ENCODE measurements around the gene MMP3. TPM values are rescaled to one million over a fixed set of nuclear protein-coding genes. Genes with fewer than 3 reads are reported as not detected.
A peak's percentile ranks its signal among the peaks of the same experiment; 100 is the strongest.

Gene MMP3
- not detected for polyA plus RNA-seq (2013)

DNA sequence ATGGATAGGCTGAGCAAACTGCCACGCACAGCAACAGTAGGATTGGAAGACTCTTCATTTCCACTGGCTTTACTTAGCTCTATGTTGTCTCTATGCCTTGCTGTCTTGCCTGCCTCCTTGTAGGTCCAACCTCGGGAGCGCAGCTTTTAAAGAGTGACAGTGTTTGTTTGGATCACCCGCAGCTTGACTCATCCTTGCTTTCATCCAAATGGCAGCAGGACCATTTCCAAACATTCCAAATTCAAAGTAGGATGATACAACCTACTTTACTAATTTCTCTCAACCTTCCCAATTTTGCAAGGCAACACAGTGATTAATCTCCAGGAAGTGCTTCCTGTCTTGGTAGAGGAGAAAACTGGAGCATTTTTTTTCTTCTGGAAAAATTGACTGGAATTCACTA is at the start of gene MMP3:
Gene MMP3 (minus strand): TSS at position 121 of the 400 bp plus-strand sequence. CDS start 63 bp downstream, at position 58.
- Histone ChIP-seq H3K9me3 (ENCODE audit: control extremely low read depth in 1 of 5, control insufficient read depth in 4 of 5, insufficient read depth in 2 of 5, low read depth in 1 of 5, low read length in 4 of 5) (no peaks in the 10 kb centered on the region), H3K4me1 (ENCODE audit: control extremely low read depth in 1 of 4, control insufficient read depth in 4 of 4, insufficient read depth in 4 of 4, low read length in 3 of 4) (no peaks in the 10 kb centered on the region), H3K27ac (ENCODE audit: insufficient read depth in 1 of 2, low read depth in 1 of 2, low read length in 2 of 2, poor library complexity in 1 of 2, severe bottlenecking in 2 of 2) (no peak within 1 kb of the TSS), H3K36me3 (ENCODE audit: control insufficient read depth in 4 of 4, insufficient read depth in 4 of 4, low read length in 3 of 4) (no peaks in the 10 kb centered on the region), H3K27me3 (replicated peaks in 2 of 5; ENCODE audit: control insufficient read depth in 4 of 5, insufficient read depth in 5 of 5, low read length in 4 of 5) (peaks cover 0 to 24% (median 3%) of the 10 kb centered on the region in 5 experiments), H3K4me3 (ENCODE audit: control insufficient read depth in 1 of 7, extremely low read depth in 1 of 7, insufficient read depth in 4 of 7, low read depth in 2 of 7, low read length in 6 of 7) (no peak within 1 kb of the TSS)
- CTCF ChIA-PET, result no interaction called here
- POLR2A ChIA-PET, result no interaction called here
- DNase-seq, result no peak
- WGBS (ENCODE audit: insufficient coverage), result 97% methylated on average over 3 of the region's 4 CpGs

DNA sequence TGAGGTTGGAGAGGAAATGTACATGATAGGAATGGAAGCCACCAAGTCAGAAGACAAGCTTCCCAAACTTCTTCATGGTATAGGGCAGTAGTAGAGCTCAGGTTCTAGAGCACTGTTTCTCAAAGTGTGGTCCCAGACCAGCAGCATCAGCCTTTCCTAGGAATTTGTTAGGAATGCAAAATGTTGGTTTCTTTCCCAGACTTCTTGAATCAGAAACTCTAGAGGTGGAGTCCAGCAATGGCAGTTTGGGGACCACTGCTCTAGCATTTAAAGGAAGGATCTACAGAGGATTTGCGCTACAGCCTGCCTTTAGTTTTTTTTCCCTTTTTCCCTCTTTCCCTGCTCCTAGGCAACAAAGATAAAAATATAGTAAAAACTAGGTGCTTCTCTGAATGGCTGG is 48.3 kb upstream of the MMP3 start:
- Histone ChIP-seq H3K36me3 (ENCODE audit: control insufficient read depth in 4 of 4, insufficient read depth in 4 of 4, low read length in 3 of 4) (no peaks in the 10 kb centered on the region), H3K27ac (ENCODE audit: insufficient read depth in 1 of 2, low read depth in 1 of 2, low read length in 2 of 2, poor library complexity in 1 of 2, severe bottlenecking in 2 of 2) (no peak overlapping the region), H3K4me1 (ENCODE audit: control extremely low read depth in 1 of 4, control insufficient read depth in 4 of 4, insufficient read depth in 4 of 4, low read length in 3 of 4) (no peaks in the 10 kb centered on the region), H3K9me3 (ENCODE audit: control extremely low read depth in 1 of 5, control insufficient read depth in 4 of 5, insufficient read depth in 2 of 5, low read depth in 1 of 5, low read length in 4 of 5) (no peaks in the 10 kb centered on the region), H3K4me3 (ENCODE audit: control insufficient read depth in 1 of 7, extremely low read depth in 1 of 7, insufficient read depth in 4 of 7, low read depth in 2 of 7, low read length in 6 of 7) (no peak overlapping the region), H3K27me3 (replicated peaks in 2 of 5; ENCODE audit: control insufficient read depth in 4 of 5, insufficient read depth in 5 of 5, low read length in 4 of 5) (peaks cover 0 to 7% (median 2%) of the 10 kb centered on the region in 5 experiments)
- POLR2A ChIA-PET, result no interaction called here
- no CpG with 5 or more reads among the region's 1 CpG for WGBS (ENCODE audit: insufficient coverage)
- CTCF ChIA-PET, result interaction anchor here (0.7 to 1.4 kb wide), 2 partner anchors 13 to 157 kb away, joined by 3 read pairs; no protein-coding TSS in a partner anchor
- no peak for DNase-seq

DNA sequence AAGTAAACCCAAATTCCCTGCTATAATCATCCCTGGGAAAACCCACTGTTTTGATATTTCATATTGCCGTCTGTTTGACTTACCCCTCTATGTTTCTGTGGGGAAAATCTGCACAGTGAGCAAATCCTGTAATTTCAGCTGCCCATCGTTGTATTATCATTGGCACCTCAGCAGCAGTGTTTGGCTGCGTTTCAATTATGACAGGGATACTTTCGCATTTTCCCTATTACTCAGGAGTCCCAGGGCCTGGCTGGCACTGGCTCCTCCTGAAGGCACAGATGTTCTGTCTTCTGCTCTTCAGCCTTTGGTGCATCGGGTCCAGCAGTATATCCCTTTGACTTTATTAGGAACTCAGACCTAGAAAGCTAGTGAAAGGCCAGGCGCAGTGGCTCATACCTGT is 43.6 kb upstream of the MMP3 start:
- ChIA-PET CTCF (no interaction called here), POLR2A (no interaction called here)
- Histone ChIP-seq H3K9me3 (ENCODE audit: control extremely low read depth in 1 of 5, control insufficient read depth in 4 of 5, insufficient read depth in 2 of 5, low read depth in 1 of 5, low read length in 4 of 5) (no peaks in the 10 kb centered on the region), H3K27ac (ENCODE audit: insufficient read depth in 1 of 2, low read depth in 1 of 2, low read length in 2 of 2, poor library complexity in 1 of 2, severe bottlenecking in 2 of 2) (no peak overlapping the region), H3K4me3 (ENCODE audit: control insufficient read depth in 1 of 7, extremely low read depth in 1 of 7, insufficient read depth in 4 of 7, low read depth in 2 of 7, low read length in 6 of 7) (no peak overlapping the region), H3K4me1 (ENCODE audit: control extremely low read depth in 1 of 4, control insufficient read depth in 4 of 4, insufficient read depth in 4 of 4, low read length in 3 of 4) (no peaks in the 10 kb centered on the region), H3K36me3 (ENCODE audit: control insufficient read depth in 4 of 4, insufficient read depth in 4 of 4, low read length in 3 of 4) (no peaks in the 10 kb centered on the region), H3K27me3 (replicated peaks in 2 of 5; ENCODE audit: control insufficient read depth in 4 of 5, insufficient read depth in 5 of 5, low read length in 4 of 5) (peaks cover 0 to 7% (median 2%) of the 10 kb centered on the region in 5 experiments)
- DNase-seq, result no peak
- 98% methylated on average over 6 of the region's 6 CpGs for WGBS (ENCODE audit: insufficient coverage)

- Histone ChIP-seq H3K4me1 (ENCODE audit: control extremely low read depth in 1 of 4, control insufficient read depth in 4 of 4, insufficient read depth in 4 of 4, low read length in 3 of 4) (no peaks in the 10 kb centered on the region), H3K36me3 (ENCODE audit: control insufficient read depth in 4 of 4, insufficient read depth in 4 of 4, low read length in 3 of 4) (no peaks in the 10 kb centered on the region), H3K9me3 (ENCODE audit: control extremely low read depth in 1 of 5, control insufficient read depth in 4 of 5, insufficient read depth in 2 of 5, low read depth in 1 of 5, low read length in 4 of 5) (no peaks in the 10 kb centered on the region), H3K4me3 (ENCODE audit: control insufficient read depth in 1 of 7, extremely low read depth in 1 of 7, insufficient read depth in 4 of 7, low read depth in 2 of 7, low read length in 6 of 7) (no peak overlapping the region), H3K27me3 (replicated peaks in 2 of 5; ENCODE audit: control insufficient read depth in 4 of 5, insufficient read depth in 5 of 5, low read length in 4 of 5) (peaks cover 0 to 4% (median 0%) of the 10 kb centered on the region in 5 experiments), H3K27ac (ENCODE audit: insufficient read depth in 1 of 2, low read depth in 1 of 2, low read length in 2 of 2, poor library complexity in 1 of 2, severe bottlenecking in 2 of 2) (no peak overlapping the region)
- DNase-seq, result no peak
- ChIA-PET CTCF (no interaction called here), POLR2A (no interaction called here)
- 100% methylated on average over 1 of the region's 3 CpGs for WGBS (ENCODE audit: insufficient coverage)
These were observed 39.7 kb upstream of the MMP3 start for GRCh38 chr11:102883141-102883540.

GRCh38 chr11:102882389-102883024 is 39.1 kb upstream of the MMP3 start:
- ChIA-PET POLR2A (no interaction called here), CTCF (no interaction called here)
- Histone ChIP-seq H3K4me1 (ENCODE audit: control extremely low read depth in 1 of 4, control insufficient read depth in 4 of 4, insufficient read depth in 4 of 4, low read length in 3 of 4) (no peaks in the 10 kb centered on the region), H3K9me3 (ENCODE audit: control extremely low read depth in 1 of 5, control insufficient read depth in 4 of 5, insufficient read depth in 2 of 5, low read depth in 1 of 5, low read length in 4 of 5) (no peaks in the 10 kb centered on the region), H3K27me3 (replicated peaks in 2 of 5; ENCODE audit: control insufficient read depth in 4 of 5, insufficient read depth in 5 of 5, low read length in 4 of 5) (peaks cover 0 to 4% (median 0%) of the 10 kb centered on the region in 5 experiments), H3K36me3 (ENCODE audit: control insufficient read depth in 4 of 4, insufficient read depth in 4 of 4, low read length in 3 of 4) (no peaks in the 10 kb centered on the region), H3K27ac (ENCODE audit: insufficient read depth in 1 of 2, low read depth in 1 of 2, low read length in 2 of 2, poor library complexity in 1 of 2, severe bottlenecking in 2 of 2) (no peak overlapping the region), H3K4me3 (ENCODE audit: control insufficient read depth in 1 of 7, extremely low read depth in 1 of 7, insufficient read depth in 4 of 7, low read depth in 2 of 7, low read length in 6 of 7) (no peak overlapping the region)
- no peak for DNase-seq
- no CpG with 5 or more reads among the region's 4 CpGs for WGBS (ENCODE audit: insufficient coverage)

DNA sequence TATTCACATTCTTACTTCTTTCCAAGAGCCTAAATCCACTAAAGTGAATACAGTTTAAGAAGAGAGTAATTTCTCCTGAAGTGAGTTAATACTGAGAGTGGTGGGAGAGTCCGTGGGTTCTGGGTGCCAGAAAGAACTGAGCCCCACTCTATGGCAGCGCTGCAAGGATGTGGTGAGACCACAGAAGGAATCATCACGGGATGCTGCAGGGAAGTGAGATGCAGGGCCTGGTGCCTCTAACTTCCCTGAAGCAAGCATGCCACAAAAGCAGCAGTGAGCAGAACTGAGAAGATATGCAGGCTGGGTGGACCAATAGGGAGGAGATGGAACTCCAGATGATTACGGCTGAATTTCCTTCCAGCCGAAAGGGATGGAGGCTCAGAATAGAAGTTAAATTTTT is 36.4 kb upstream of the MMP3 start:
- WGBS (ENCODE audit: insufficient coverage), result 41% methylated on average over 4 of the region's 5 CpGs
- peak in 2 of 3 donors; percentile 6 to 10 for DNase-seq
- ChIA-PET CTCF (no interaction called here), POLR2A (no interaction called here)
- H3K4me3 ChIP-seq (ENCODE audit: control insufficient read depth in 1 of 7, extremely low read depth in 1 of 7, insufficient read depth in 4 of 7, low read depth in 2 of 7, low read length in 6 of 7), result no peak overlapping the region
- H3K9me3 ChIP-seq (ENCODE audit: control extremely low read depth in 1 of 5, control insufficient read depth in 4 of 5, insufficient read depth in 2 of 5, low read depth in 1 of 5, low read length in 4 of 5), result no peaks in the 10 kb centered on the region
- no peaks in the 10 kb centered on the region for H3K4me1 ChIP-seq (ENCODE audit: control extremely low read depth in 1 of 4, control insufficient read depth in 4 of 4, insufficient read depth in 4 of 4, low read length in 3 of 4)
- peaks cover 0 to 6% (median 0%) of the 10 kb centered on the region in 5 experiments for H3K27me3 ChIP-seq (replicated peaks in 2 of 5; ENCODE audit: control insufficient read depth in 4 of 5, insufficient read depth in 5 of 5, low read length in 4 of 5)
- no peaks in the 10 kb centered on the region for H3K36me3 ChIP-seq (ENCODE audit: control insufficient read depth in 4 of 4, insufficient read depth in 4 of 4, low read length in 3 of 4)
- H3K27ac ChIP-seq (ENCODE audit: insufficient read depth in 1 of 2, low read depth in 1 of 2, low read length in 2 of 2, poor library complexity in 1 of 2, severe bottlenecking in 2 of 2), result no peak overlapping the region

DNA sequence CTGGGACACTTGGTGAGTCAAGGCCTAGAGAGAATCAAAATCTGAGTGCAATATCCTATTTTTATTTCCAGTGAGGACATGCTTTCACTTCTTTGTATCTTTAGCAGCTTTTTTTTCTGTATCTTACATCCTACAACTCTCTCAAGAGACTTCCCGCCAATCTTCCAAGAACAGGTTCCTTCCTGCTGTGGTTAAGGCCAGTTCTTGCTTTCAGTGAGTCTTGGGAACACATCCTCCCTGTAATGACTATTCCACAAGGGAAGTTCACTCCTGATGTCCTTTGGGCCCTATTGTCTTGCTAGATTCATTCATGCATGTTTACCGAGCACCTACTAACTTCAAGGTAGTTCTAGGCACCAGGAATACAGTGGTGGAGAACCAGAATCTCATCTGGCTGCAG is 35.2 kb upstream of the MMP3 start:
- no peak for DNase-seq
- peaks cover 0 to 8% (median 0%) of the 10 kb centered on the region in 5 experiments for H3K27me3 ChIP-seq (replicated peaks in 2 of 5; ENCODE audit: control insufficient read depth in 4 of 5, insufficient read depth in 5 of 5, low read length in 4 of 5)
- no peaks in the 10 kb centered on the region for H3K4me1 ChIP-seq (ENCODE audit: control extremely low read depth in 1 of 4, control insufficient read depth in 4 of 4, insufficient read depth in 4 of 4, low read length in 3 of 4)
- CTCF ChIA-PET, result interaction anchor here (0.6 kb wide), 1 partner anchor 13 kb away, joined by 3 read pairs; no protein-coding TSS in a partner anchor
- POLR2A ChIA-PET, result no interaction called here
- no peak overlapping the region for H3K4me3 ChIP-seq (ENCODE audit: control insufficient read depth in 1 of 7, extremely low read depth in 1 of 7, insufficient read depth in 4 of 7, low read depth in 2 of 7, low read length in 6 of 7)
- no peak overlapping the region for H3K27ac ChIP-seq (ENCODE audit: insufficient read depth in 1 of 2, low read depth in 1 of 2, low read length in 2 of 2, poor library complexity in 1 of 2, severe bottlenecking in 2 of 2)
- WGBS (ENCODE audit: insufficient coverage), result 90% methylated on average over 1 of the region's 2 CpGs
- no peaks in the 10 kb centered on the region for H3K9me3 ChIP-seq (ENCODE audit: control extremely low read depth in 1 of 5, control insufficient read depth in 4 of 5, insufficient read depth in 2 of 5, low read depth in 1 of 5, low read length in 4 of 5)
- H3K36me3 ChIP-seq (ENCODE audit: control insufficient read depth in 4 of 4, insufficient read depth in 4 of 4, low read length in 3 of 4), result no peaks in the 10 kb centered on the region

Measured in common myeloid progenitor, CD34-positive (primary cell).